Endodermal cell (in vitro differentiated cells): ENCODE results near the gene PTPN11. TPM values are rescaled to one million over a fixed set of nuclear protein-coding genes. Genes with fewer than 3 reads are reported as not detected.

ENCODE experiments used
- DNase-seq: peaks from one replicate; pipeline ENCODE4 v3.0.0-alpha.2; 2017
- H3K27ac ChIP-seq: 2 replicates; pipeline ENCODE4 v1.5.1; 2013; ENCODE audit warnings: mild to moderate bottlenecking, low read depth, low read length, moderate library complexity
- H3K27me3 ChIP-seq: 2 replicates; pipeline ENCODE4 v1.6.1; 2013; ENCODE audit warnings: mild to moderate bottlenecking, low read length, moderate library complexity; ENCODE audit not compliant: insufficient read depth, control insufficient read depth, poor library complexity, severe bottlenecking
- H3K36me3 ChIP-seq: 2 replicates; pipeline ENCODE4 v1.7.0; 2013; ENCODE audit warnings: mild to moderate bottlenecking, low read length, moderate library complexity; ENCODE audit not compliant: control insufficient read depth, insufficient read depth
- H3K4me1 ChIP-seq: one replicate; pipeline ENCODE4 v1.7.0; 2013; ENCODE audit warnings: low read length; ENCODE audit not compliant: control insufficient read depth, insufficient read depth
- H3K4me3 ChIP-seq: 2 replicates; pipeline ENCODE4 v1.5.1; 2013; ENCODE audit warnings: mild to moderate bottlenecking, low read length, moderate library complexity
- H3K9ac ChIP-seq: 2 replicates; pipeline ENCODE4 v1.6.1; 2013; ENCODE audit warnings: mild to moderate bottlenecking, low read length, moderate library complexity; ENCODE audit not compliant: poor library complexity, severe bottlenecking; ENCODE audit errors: extremely low read depth
- H3K9me3 ChIP-seq: 2 replicates; pipeline ENCODE4 v1.6.1; 2013; ENCODE audit warnings: mild to moderate bottlenecking, low read length, moderate library complexity; ENCODE audit not compliant: control insufficient read depth
- H3K27ac Mint-ChIP-seq: 2 replicates; pipeline ENCODE4 v1.8.0; 2020; ENCODE audit warnings: mixed read lengths
- H3K27me3 Mint-ChIP-seq: 2 replicates; pipeline ENCODE4 v1.8.0; 2021; ENCODE audit warnings: mild to moderate bottlenecking, mixed read lengths; ENCODE audit not compliant: insufficient read depth
- H3K36me3 Mint-ChIP-seq: 2 replicates; pipeline ENCODE4 v1.8.0; 2020; ENCODE audit warnings: low read depth, mixed read lengths
- H3K4me1 Mint-ChIP-seq: 2 replicates; pipeline ENCODE4 v1.8.0; 2020; ENCODE audit warnings: mixed read lengths
- H3K4me3 Mint-ChIP-seq: 2 replicates; pipeline ENCODE4 v1.8.0; 2020; ENCODE audit warnings: mild to moderate bottlenecking, moderate library complexity, mixed read lengths
- H3K9me3 Mint-ChIP-seq: 2 replicates; pipeline ENCODE4 v1.8.0; 2020; ENCODE audit warnings: mild to moderate bottlenecking, mixed read lengths
- CTCF ChIP-seq: fragments of 200-600 bp; sonication (generic); conservative IDR thresholded peaks from 2 replicates; pipeline ENCODE4 v1.5.0; 2021; ENCODE audit warnings: antibody characterized with exemption, mild to moderate bottlenecking
- WGBS, 2 experiments: methylation state at CpG; one replicate each; pipeline versions ENCODE4 v1.1.5 to v1.1.7; 2013; ENCODE audit warnings: missing lambda C conversion rate in 2 of 2, mixed read lengths in 1 of 2; ENCODE audit not compliant: insufficient coverage in 1 of 2, insufficient read length in 1 of 2; 5-methylcytosine and 5-hydroxymethylcytosine counted together
- total RNA-seq, 2 donors: library from RNA; stranded (reverse); fragmentation: NEBNext Ultra II Directional in 1 of 2; extraction: Animal tissue kit (Norgen Biotek cat#: 25700) in 1 of 2; gene quantifications; 2 replicates in 1 of 2; 3 replicates in 1 of 2; pipeline ENCODE4 v1.2.1, GENCODE V29; 2021

Gene PTPN11
- total RNA-seq, 2 donors from 2014 or later = 98.2 to 106 TPM

GRCh38 chr12:112551681-112552080, 132.9 kb downstream of the PTPN11 start:
- no peak overlapping the region for H3K4me3 Mint-ChIP-seq
- no peak for TF ChIP-seq CTCF
- WGBS, 2 experiments = 74 to 88% methylated on average over 4 to 5 of the region's 5 CpGs
- no peaks in the 10 kb centered on the region for H3K9me3 ChIP-seq
- no peak overlapping the region for H3K27ac Mint-ChIP-seq
- H3K36me3 ChIP-seq = no peaks in the 10 kb centered on the region
- peaks cover 9% of the 10 kb centered on the region for H3K27me3 Mint-ChIP-seq
- H3K27me3 ChIP-seq = peaks cover 6% of the 10 kb centered on the region
- H3K4me1 Mint-ChIP-seq = no peaks in the 10 kb centered on the region
- peaks cover 12% of the 10 kb centered on the region for H3K9me3 Mint-ChIP-seq
- no peak overlapping the region for H3K4me3 ChIP-seq
- no peak overlapping the region for H3K9ac ChIP-seq
- peak; percentile 56 for DNase-seq
- H3K4me1 ChIP-seq = no peaks in the 10 kb centered on the region
- H3K27ac ChIP-seq = no peak overlapping the region
- H3K36me3 Mint-ChIP-seq = no peaks in the 10 kb centered on the region

GRCh38 chr12:112555621-112556233, 137.0 kb downstream of the PTPN11 start:
- WGBS, 2 experiments = 89 to 97% methylated on average over 6 to 9 of the region's 9 CpGs
- Histone ChIP-seq H3K36me3 (no peaks in the 10 kb centered on the region), H3K27ac (no peak overlapping the region), H3K9ac (no peak overlapping the region), H3K4me3 (no peak overlapping the region), H3K27me3 (no peaks in the 10 kb centered on the region), H3K9me3 (no peaks in the 10 kb centered on the region), H3K4me1 (no peaks in the 10 kb centered on the region)
- peaks cover 6% of the 10 kb centered on the region for H3K27me3 Mint-ChIP-seq
- peaks cover 8% of the 10 kb centered on the region for H3K9me3 Mint-ChIP-seq
- peak; percentile 60 for TF ChIP-seq CTCF
- no peaks in the 10 kb centered on the region for H3K36me3 Mint-ChIP-seq
- no peaks in the 10 kb centered on the region for H3K4me1 Mint-ChIP-seq
- no peak for DNase-seq
- no peak overlapping the region for H3K27ac Mint-ChIP-seq
- no peak overlapping the region for H3K4me3 Mint-ChIP-seq

- Histone ChIP-seq H3K27me3 (no peaks in the 10 kb centered on the region), H3K4me3 (no peak overlapping the region), H3K9me3 (no peaks in the 10 kb centered on the region), H3K4me1 (no peaks in the 10 kb centered on the region), H3K9ac (no peak overlapping the region), H3K36me3 (no peaks in the 10 kb centered on the region), H3K27ac (no peak overlapping the region)
- H3K4me3 Mint-ChIP-seq = no peak overlapping the region
- no peak overlapping the region for H3K27ac Mint-ChIP-seq
- TF ChIP-seq CTCF = no peak
- H3K27me3 Mint-ChIP-seq = peaks cover 9% of the 10 kb centered on the region
- H3K36me3 Mint-ChIP-seq = no peaks in the 10 kb centered on the region
- DNase-seq = no peak
- H3K4me1 Mint-ChIP-seq = no peaks in the 10 kb centered on the region
- peaks cover 3% of the 10 kb centered on the region for H3K9me3 Mint-ChIP-seq
- WGBS, 2 experiments = 60 to 76% methylated on average over 2 to 6 of the region's 7 CpGs
Observed at GRCh38 chr12:112557951-112558630, 139.3 kb downstream of the PTPN11 start.

Other genes starting within 250 kb of the PTPN11 start
- 10 to 100 TPM; 46.6 to 48.2 TPM for gene HECTD4, start 36.5 kb upstream of the PTPN11 start, total RNA-seq
- gene RPL6, start 9.3 kb upstream of the PTPN11 start, total RNA-seq = 1,000 to 10,000 TPM; 1,610 to 1,647 TPM